DOHH2 (cell line): ENCODE data around the gene CRYBG1.

ENCODE experiments used
- EZH2phosphoT487 ChIP-seq: fragments of 200-600 bp; sonication (generic); IDR thresholded peaks from 2 replicates; pipeline ENCODE4 v1.6.1; 2017; ENCODE audit warnings: borderline replicate concordance, mild to moderate bottlenecking, antibody characterized with exemption, low read length, moderate library complexity, mixed read lengths
- TF ChIP-seq, protein P1 (sequence below): fragments of 200-600 bp; sonication (generic); IDR thresholded peaks from one replicate; pipeline ENCODE4 v1.5.1; 2014; ENCODE audit warnings: antibody characterized with exemption, mild to moderate bottlenecking, low read depth, low read length; ENCODE audit not compliant: poor library complexity, severe bottlenecking

GRCh38 chr6:106473812-106474211 lies 113.3 kb downstream of the CRYBG1 start:
- TF ChIP-seq, protein P1, sequence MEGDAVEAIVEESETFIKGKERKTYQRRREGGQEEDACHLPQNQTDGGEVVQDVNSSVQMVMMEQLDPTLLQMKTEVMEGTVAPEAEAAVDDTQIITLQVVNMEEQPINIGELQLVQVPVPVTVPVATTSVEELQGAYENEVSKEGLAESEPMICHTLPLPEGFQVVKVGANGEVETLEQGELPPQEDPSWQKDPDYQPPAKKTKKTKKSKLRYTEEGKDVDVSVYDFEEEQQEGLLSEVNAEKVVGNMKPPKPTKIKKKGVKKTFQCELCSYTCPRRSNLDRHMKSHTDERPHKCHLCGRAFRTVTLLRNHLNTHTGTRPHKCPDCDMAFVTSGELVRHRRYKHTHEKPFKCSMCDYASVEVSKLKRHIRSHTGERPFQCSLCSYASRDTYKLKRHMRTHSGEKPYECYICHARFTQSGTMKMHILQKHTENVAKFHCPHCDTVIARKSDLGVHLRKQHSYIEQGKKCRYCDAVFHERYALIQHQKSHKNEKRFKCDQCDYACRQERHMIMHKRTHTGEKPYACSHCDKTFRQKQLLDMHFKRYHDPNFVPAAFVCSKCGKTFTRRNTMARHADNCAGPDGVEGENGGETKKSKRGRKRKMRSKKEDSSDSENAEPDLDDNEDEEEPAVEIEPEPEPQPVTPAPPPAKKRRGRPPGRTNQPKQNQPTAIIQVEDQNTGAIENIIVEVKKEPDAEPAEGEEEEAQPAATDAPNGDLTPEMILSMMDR, result no peak
- TF ChIP-seq EZH2phosphoT487, result no peak
